Measurements from ENCODE around the gene KYNU.
"Not testable (repeated sequence)": the region's sequence is repeated elsewhere in the genome, so short reads cannot be mapped to it uniquely, and the experiment has no call there.

The KYNU gene

DNA sequence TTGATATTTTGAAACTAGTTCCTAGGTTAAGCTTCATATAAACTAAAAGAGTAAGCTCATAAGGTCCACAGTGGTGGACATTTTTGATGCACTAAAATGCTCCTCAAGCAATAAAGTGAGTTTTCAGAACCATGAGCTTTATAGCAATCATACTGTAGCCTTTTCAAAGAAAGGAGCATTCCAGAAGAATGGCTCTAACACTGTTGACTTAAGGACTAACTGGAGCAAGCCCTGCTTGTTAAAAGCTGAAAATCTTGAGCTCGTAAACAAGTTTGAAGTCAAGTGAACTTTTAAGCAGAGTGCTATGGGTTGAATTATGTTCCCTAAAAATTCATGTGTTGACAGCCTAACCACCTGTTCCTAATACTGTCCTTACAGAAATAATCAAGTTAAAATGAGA, 38.0 kb downstream of the KYNU start:
- DNase-seq (ENCODE audit: low spot score) = no peak

DNA sequence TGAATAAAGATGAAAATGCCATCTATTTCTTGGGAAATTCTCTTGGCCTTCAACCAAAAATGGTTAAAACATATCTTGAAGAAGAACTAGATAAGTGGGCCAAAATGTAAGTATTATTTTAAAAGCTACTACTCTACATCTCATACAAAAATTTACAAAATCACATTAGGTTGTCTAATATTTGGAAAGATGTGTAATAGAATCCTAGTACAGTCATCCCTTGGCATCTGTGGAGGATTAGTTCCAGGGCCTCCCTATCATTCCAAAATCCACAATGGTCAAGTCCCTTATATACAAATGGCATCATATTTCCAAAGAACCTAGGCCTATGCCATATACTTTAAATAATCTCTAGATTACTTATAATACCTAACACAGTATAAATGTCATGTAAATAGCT, 41.2 kb downstream of the KYNU start:
- DNase-seq (ENCODE audit: low spot score) = no peak

GRCh38 chr2:142920571-142920970, 43.1 kb downstream of the KYNU start:
- DNase-seq (ENCODE audit: low spot score) = no peak

- DNase-seq (ENCODE audit: low spot score) = no peak
Measured at GRCh38 chr2:142926445-142926844, 49.0 kb downstream of the KYNU start.

DNA sequence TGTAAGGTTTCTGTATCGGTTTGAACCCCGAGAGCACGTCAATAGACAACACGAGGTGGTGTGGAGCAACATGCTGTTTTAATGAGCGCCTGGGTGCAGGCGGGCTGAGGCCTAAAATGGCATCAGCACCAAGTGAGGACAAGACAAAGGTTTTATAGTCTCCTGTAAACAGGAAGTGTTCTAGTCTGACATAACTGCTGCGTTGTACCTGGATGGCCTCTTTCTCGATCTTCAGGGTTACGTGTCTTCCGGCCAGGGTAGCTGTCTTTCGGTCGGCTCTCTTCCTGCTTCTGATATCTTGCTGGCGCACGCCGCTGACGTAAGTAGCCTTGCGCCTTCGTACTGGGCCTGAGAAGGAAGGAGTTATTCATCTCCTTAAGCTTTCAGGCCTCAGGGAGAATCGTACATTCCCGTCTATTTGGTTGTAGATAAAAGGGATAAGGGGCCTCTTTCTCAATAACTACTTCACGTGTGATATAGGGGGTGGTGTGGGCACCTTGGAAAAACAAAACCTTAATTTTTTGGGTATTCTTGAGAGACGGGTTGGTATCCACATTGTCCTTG, 53.5 kb downstream of the KYNU start:
- no peak for DNase-seq (ENCODE audit: low spot score)

GRCh38 chr2:142933916-142934315, 56.5 kb downstream of the KYNU start:
- no peak for DNase-seq (ENCODE audit: low spot score)

GRCh38 chr2:142935563-142936089, 58.2 kb downstream of the KYNU start:
- no peak for DNase-seq (ENCODE audit: low spot score)

GRCh38 chr2:142936629-142937028, 59.2 kb downstream of the KYNU start:
- DNase-seq (ENCODE audit: low spot score) = no peak

GRCh38 chr2:142937347-142937746, 59.9 kb downstream of the KYNU start:
- DNase-seq (ENCODE audit: low spot score) = no peak

- no peak for DNase-seq (ENCODE audit: low spot score)
Measured at GRCh38 chr2:142938240-142938639, 60.8 kb downstream of the KYNU start.

GRCh38 chr2:142940606-142941223, 63.3 kb downstream of the KYNU start:
- DNase-seq (ENCODE audit: low spot score) = no peak

DNA sequence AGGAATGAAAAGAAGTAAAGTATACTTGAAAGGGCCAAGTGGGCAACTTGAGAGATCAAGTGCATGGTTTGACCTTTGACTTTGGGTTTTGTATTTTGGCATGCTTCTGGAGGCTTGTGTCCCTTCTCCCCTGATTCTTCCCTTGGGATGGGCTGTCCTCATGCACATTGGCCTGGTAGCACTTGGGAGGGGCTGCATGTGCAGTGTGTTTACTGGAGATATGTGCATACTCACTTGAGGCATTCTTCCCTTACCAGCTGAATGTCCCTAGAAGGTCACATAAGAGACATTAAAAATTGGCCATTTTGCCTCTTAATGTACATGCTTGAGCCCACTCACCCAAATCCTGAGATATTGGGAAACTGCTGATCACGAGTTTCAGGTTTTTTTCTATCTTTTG, 65.2 kb downstream of the KYNU start:
- DNase-seq (ENCODE audit: low spot score) = no peak

DNA sequence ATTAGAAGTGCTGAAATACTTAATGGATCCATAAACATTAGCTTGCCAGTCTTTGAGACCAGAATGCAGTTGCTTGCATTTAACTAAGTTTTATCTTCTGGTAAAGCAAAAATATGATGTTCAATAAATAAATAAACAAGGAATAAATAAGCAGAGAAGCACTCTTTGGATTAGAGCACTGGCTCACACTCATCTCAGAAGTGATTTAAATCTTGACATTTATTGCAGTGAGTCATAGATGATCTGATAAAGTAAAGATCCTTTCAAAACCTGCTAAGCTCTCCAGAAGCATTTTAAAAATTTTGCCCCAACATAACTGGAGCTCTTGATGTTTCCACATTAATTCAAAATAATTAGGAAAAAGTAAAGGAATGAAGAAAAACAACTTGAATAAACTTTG, 66.8 kb downstream of the KYNU start:
- DNase-seq (ENCODE audit: low spot score) = no peak

DNA sequence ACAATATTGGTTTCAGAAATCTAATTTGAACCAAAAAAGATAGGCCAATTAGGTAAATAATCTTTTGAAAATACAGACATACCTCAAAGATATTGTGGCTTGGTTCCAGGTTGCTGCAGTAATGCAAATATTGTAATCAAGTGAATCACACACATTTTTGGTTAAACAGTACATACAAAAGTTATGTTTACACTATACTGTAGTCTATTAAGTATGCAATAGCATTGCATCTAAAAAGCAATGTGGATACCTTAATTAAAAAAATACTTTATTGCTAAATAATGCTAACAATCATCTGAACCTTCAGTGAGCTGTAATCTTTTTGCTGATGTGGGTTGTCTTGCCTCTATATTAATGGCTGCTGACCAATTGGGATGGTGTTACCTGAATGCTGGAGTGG, 67.3 kb downstream of the KYNU start:
- no peak for DNase-seq (ENCODE audit: low spot score)

GRCh38 chr2:142946941-142947340, 69.5 kb downstream of the KYNU start:
- no peak for DNase-seq (ENCODE audit: low spot score)

DNA sequence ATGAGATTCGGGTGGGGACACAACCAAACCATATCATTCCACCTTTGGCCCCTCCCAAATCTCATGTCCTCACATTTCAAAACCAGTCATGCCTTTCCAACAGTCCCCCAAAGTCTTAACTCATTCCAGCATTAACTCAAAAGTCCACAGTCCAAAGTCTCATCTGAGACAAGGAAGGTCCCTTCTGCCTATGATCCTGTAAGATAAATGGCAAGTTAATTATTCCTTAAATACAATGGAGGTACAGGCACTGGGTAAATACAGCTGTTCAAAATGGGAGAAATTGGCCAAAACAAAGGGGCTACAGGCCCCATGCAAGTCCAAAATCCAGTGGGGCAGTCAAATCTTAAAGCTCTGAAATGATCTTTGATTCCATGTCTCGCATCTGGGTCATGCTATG, 71.3 kb downstream of the KYNU start:
- not testable (repeated sequence) for DNase-seq (ENCODE audit: low spot score)

DNA sequence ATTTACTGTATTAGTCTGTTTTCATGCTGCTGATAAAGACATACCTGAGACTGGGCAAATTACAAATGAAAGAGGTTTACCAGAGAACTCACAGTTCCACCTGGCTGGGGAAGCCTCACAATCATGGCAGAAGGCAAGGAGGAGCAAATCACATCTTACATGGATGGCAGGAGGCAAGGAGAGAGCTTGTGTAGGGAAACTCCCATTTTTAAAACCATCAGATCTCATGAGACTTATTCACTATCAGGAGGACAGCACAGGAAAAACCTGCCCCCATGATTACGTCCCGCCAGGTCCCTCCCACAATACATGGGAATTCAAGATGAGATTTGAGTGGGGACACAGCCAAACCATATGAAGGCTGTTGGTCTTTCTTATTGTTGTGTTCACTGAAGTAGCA, 72.9 kb downstream of the KYNU start:
- DNase-seq (ENCODE audit: low spot score) = not testable (repeated sequence)

DNA sequence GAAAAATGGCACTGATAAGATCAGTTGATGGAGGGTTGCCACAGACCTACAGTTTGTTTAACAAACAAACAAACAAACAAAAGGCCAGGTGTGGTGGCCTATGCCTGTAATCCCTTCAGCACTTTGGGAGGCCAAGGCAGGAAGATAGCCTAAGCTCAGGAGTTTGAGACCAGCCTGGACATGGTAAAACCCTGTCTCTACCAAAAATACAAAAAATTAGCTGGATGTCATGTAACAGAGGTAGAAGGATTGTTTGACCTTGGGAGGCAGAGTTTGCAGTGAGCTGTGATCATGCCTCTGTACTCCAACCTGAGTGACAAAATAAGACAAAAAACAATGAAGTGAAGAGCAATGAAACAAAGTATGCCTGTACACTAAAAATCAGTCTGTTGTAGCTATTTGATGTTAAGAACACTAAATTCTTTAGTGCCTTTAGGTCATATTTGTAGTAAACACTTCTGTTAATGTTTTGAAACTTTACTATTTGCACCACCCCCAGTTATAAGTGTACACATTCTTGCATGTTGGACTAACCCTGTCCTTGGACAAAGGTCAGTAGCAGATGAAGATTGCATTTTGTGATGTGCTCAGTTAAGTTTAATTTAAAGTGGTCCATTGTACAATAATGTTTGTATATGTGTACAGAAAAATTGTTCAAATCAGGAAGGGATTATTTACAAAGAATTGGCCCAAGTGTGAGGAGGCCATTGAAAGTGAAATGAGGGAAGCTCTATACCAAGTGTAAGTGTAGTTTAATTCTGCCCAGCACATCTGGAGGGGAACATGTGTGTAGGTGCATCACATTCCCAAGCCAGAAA, 73.9 kb downstream of the KYNU start:
- no peak for DNase-seq (ENCODE audit: low spot score)

DNA sequence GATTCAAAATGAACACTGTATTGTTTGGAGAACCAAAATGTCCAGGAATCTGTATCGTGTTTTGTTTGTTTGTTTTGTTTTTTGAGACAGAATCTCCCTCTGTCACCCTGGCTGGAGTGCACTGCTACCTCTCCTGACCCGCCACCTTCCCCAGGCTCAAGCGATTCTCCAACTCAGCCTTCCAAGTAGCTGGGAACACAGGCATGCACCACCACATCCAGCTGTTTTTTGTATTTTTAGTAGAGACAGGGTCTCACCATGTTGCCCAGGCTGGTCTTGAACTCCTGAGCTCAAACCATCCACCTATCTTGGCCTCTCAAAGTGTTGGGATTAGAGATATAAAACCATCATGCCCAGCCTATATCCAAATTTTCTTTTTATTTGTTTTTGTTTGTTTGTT, 74.6 kb downstream of the KYNU start:
- DNase-seq (ENCODE audit: low spot score) = no peak

GRCh38 chr2:142952793-142953494, 75.5 kb downstream of the KYNU start:
- DNase-seq (ENCODE audit: low spot score) = no peak

DNA sequence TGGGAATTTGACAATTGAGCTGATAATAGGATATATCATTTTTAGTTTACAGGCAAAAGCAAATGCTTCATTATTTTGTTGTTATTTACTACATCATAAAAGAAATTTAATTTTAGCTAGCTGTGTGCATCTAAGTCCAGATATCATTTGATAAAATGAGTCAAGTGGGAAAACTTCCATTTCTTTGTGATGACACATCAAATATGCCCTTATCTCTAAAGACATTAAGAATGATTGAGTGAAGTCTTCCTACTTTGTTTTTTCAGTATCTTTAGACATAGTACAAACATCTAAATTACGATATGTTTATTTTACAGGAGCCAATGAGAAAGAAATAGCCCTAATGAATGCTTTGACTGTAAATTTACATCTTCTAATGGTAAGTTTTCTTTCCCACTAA, 77.0 kb downstream of the KYNU start:
- no peak for DNase-seq (ENCODE audit: low spot score)

- DNase-seq (ENCODE audit: low spot score) = no peak
Measured at GRCh38 chr2:142957144-142957543, 79.7 kb downstream of the KYNU start.

DNA sequence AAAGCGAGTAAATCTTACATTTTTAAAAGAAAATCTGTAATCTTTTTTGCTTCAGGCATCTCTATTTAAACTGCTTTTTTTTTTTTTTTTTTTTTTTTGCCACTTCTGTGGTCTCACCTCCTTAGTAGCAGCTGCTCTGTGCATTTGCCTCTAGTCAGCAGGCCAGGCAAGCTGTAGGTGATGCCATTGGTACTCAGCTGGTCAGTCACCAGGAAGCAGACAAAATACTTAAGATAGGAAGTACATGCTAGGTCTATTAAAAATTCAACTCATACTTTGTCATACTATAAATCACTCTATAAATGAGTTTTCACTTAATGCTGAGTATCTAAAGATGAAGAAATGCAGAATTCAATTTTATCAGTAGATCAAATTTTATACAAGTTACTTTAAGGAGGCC, 83.7 kb downstream of the KYNU start:
- DNase-seq (ENCODE audit: low spot score) = no peak

All from D341Med (cell line).